DMS153 treated with DMSO at 0.1 percent for 48 hours (cell line): ENCODE measurements around the gene SP140.
"Not testable (repeated sequence)": the region's sequence is repeated elsewhere in the genome, so short reads cannot be mapped to it uniquely, and the experiment has no call there.

Experiments
- DNase-seq: peaks from one replicate; lab custom pipeline; 2025; ENCODE audit not compliant: unreplicated experiment; lab: John Stamatoyannopoulos, UW

SP140 gene

DNA sequence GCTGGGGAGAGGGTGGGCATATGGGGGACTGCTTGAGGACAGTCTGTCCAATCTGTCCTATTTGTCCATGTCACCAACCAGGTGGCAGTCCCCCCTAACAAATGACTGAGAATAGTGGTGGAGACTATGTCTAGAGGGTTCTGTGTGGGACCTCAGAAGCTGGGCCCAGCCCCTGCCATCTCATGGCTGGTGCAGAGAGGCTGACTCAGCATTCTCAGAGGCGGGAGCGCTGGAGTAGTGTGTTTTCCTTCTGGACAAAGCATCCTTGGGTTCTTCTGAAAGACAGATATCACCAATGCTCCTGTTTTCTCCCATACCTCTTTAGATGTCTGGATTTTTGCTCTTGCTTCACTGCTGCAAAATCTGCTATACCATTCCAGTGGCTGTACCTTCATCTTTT lies 57.4 kb downstream of the SP140 start:
- no peak for DNase-seq

DNA sequence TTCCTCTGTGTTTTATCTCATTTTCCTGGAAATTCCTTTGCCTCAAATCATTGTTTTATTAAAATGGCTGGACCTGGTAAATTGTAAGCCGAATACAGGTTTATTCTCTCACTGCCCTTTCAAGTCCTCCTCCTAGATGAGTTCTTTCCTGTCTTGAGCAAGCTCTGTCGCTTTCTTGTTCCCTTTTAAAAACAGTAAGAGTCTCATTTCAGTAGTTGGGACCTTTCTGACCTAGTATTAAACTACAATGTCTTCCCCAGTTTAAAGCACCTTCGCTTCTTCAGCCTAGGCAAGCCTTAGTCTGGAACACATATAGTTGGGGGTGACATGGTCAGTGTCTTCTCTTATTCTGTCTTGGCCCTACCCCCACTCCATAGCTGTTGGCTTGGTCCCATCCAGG lies 60.5 kb downstream of the SP140 start:
- DNase-seq = no peak

DNA sequence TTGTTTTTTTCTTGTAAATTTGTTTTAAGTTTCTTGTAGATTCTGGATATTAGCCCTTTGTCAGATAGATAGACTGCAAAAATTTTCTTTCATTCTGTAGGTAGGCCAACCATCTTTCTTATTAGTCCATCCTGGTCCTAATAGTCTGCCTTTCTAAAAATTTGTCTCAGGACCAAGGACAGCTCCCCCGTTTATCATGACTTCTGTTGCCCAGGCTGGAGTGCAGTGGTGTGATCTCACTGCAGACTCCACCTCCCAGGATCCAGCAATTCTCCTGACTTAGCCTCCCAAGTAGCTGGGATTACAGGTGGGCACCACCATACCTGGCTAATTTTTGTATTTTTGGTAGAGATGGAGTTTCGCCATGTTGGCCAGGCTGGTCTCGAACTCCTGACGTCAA lies 63.8 kb downstream of the SP140 start:
- not testable (repeated sequence) for DNase-seq

DNA sequence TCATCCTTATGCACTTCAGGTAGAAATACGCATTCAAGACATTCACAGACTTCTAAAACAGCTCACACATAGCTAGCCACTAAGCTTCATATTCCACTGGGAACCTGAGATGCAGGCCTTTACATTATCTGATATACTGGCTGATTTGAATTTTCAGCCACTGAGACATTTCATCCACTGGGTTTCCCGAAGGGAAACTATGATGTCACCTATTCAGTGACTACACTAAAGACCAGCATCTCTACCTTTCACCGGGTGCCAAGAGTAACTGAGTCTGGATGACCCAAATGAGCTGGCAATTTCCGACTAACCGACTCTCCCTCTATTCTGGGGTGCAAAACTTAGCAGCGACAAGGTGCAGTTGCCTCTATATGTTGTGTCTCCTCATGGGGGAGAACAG lies 69.7 kb downstream of the SP140 start:
- no peak for DNase-seq

GRCh38 chr2:230296917-230297316 lies 71.4 kb downstream of the SP140 start:
- no peak for DNase-seq

DNA sequence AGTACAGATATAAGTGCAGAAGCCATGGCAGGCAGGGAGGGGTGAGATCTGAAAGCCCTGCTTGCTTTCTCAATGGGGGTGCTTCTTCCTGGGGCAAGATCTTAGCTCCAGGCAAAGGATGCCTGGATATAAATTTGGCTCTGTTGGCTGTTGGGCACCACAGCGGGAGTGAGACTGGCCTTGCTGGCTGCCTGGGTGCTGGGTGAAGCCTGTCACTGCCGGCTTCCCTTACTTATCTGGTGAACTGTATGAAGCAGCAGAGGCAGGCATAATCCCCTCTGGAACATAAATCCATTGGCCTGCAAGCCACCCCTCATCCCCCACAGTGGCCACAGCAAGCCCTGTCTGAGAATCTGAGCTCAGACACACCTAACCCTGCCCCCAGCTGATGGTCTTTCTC lies 74.1 kb downstream of the SP140 start:
- no peak for DNase-seq

- DNase-seq = no peak
Observed at GRCh38 chr2:230305416-230306275, 80.1 kb downstream of the SP140 start.

DNA sequence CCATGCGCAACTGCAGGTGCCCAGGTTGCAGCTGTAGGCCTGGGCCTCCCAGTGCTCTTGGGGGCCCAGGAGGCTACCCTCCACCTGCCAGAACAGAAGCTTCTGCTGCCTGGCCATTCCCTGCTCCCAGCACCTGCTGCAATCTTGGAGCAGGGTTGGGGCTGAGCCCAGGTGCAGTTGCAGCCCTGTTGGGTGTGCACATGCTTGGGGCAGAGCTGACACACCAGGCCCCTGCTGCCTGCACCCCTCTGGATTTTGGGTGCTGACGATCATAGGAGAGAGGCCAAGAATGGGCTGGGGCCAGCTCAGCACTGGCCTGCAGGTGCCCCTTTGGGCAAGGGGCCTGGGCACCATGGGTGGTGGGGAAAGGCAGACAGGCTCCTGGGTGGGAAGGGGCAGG lies 80.9 kb downstream of the SP140 start:
- DNase-seq = no peak

GRCh38 chr2:230307485-230307884 lies 81.9 kb downstream of the SP140 start:
- no peak for DNase-seq

GRCh38 chr2:230308402-230309000 lies 83.0 kb downstream of the SP140 start:
- no peak for DNase-seq

DNA sequence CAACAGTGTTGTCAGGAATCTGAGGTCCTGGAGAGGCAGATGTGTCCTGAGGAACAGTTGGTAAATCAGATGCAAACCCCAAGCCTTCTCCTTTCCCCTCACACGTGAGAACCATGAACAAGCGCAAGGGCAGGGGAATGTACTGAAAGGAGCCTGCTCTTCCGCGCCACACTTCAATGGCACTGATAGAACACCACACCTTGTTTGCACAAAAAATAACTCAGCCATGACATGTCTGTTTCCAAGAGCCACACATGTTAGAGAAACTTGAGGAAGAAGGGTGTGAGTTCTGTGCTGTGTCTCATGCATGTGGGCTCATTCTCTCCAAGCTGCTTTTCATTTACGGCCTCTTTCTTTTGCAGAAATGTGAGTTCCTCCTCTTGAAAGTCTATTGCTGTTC lies 85.3 kb downstream of the SP140 start:
- DNase-seq = not testable (repeated sequence)

DNA sequence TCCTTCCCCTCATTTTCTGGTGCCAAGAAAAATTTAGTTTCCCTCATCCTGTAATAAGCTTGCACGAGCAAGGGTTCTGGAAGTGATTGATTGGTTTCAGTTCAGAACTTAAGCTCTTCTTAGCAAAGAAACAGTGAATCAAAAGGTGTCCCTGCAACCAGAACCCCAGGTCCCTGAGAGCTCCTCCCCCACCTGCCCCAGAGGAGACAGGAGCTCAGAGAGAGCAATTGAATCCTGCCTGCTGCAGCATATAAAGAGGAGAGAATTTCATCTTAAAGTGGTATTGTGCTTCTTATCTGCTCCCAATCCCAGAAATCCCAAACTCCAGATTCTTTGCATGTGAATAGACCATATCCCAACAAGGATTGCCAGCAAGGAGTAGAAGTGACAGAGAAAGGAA lies 86.1 kb downstream of the SP140 start:
- DNase-seq = not testable (repeated sequence)

GRCh38 chr2:230312638-230313037 lies 87.1 kb downstream of the SP140 start:
- DNase-seq = no peak

DNA sequence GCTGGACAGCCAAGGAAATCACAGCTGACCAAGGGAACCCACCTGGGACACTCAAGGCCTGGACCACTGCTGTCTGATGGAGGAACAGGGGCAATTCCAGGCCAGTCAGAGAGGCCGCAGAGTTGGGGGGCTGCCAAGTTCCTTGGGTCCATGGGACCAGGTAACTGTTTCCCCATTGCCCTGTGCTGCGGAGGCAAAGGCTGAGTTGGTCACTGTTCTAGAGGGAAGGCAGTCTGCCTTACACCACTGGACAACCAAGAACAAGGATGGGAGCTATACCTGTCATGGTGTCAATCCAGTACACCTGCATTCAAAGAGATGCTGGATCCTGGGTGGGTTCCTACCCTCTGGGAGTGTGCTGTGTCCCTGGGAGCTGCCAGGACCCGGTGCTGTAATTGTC lies 91.8 kb downstream of the SP140 start:
- no peak for DNase-seq

GRCh38 chr2:230318190-230319121 lies 92.9 kb downstream of the SP140 start:
- DNase-seq = no peak

GRCh38 chr2:230319211-230319862 lies 93.8 kb downstream of the SP140 start:
- DNase-seq = no peak

GRCh38 chr2:230321031-230321430 lies 95.5 kb downstream of the SP140 start:
- DNase-seq = no peak

- DNase-seq = no peak
Observed at GRCh38 chr2:230322561-230323384, 97.2 kb downstream of the SP140 start.

GRCh38 chr2:230323385-230324106 lies 98.0 kb downstream of the SP140 start:
- DNase-seq = no peak

GRCh38 chr2:230324503-230324902 lies 99.0 kb downstream of the SP140 start:
- DNase-seq = no peak
